IMR-90 (cell line): Measurements from ENCODE around the gene RAP1GAP. TPM values are rescaled to one million over a fixed set of nuclear protein-coding genes. Genes with fewer than 3 reads are reported as not detected.

ENCODE experiments used
- ATAC-seq: fragments of 200-7000 bp; cut with Tn5 transposase; 2 replicates; pipeline ENCODE4 v1.9.1; 2020; ENCODE audit warnings: low read depth, mild to moderate bottlenecking, moderate library complexity
- BruUV-seq: library from RNA; stranded (reverse); fragments of 400-500 nt; replicated peaks from 2 replicates; lab custom pipeline; 2021; lab: Mats Ljungman, UMichigan
- CTCF ChIA-PET: fragments of 300-600 bp; formaldehyde crosslinking; extraction: SDS; loops from one replicate; lab custom pipeline; 2021; ENCODE audit warnings: antibody characterized with exemption; lab: Yijun Ruan, JAX
- POLR2A ChIA-PET: fragments of 300-600 bp; sonication (Branson Sonifier 250); formaldehyde crosslinking; loops from one replicate; lab custom pipeline; 2022; ENCODE audit warnings: antibody characterized with exemption; ENCODE audit not compliant: unreplicated experiment; lab: Charles Lee
- DNase-seq: peaks from one replicate; pipeline ENCODE4 v3.0.0; 2013
- H2AFZ ChIP-seq: replicated peaks from 2 replicates; pipeline ENCODE3; 2013; ENCODE audit warnings: low read length, mild to moderate bottlenecking; ENCODE audit not compliant: poor library complexity
- H2AK5ac ChIP-seq: 2 replicates; pipeline ENCODE4 v1.6.1; 2013; ENCODE audit warnings: low read depth, low read length, inconsistent platforms
- H2AK9ac ChIP-seq: replicated peaks from 2 replicates; pipeline ENCODE3; 2013; ENCODE audit warnings: mild to moderate bottlenecking, low read depth, low read length, moderate library complexity; ENCODE audit not compliant: poor library complexity
- H2BK120ac ChIP-seq: 2 replicates; pipeline ENCODE4 v1.6.1; 2013; ENCODE audit warnings: low read depth, low read length, inconsistent platforms
- H2BK15ac ChIP-seq: 3 replicates; pipeline ENCODE4 v1.6.1; 2013; ENCODE audit warnings: low read depth, low read length, inconsistent platforms
- H2BK20ac ChIP-seq: 2 replicates; pipeline ENCODE4 v1.6.1; 2013; ENCODE audit warnings: low read depth, mild to moderate bottlenecking, inconsistent platforms, low read length, moderate library complexity
- H2BK5ac ChIP-seq: 2 replicates; pipeline ENCODE4 v1.6.1; 2013; ENCODE audit warnings: mild to moderate bottlenecking, low read depth, low read length, inconsistent platforms; ENCODE audit not compliant: poor library complexity, severe bottlenecking
- H3K14ac ChIP-seq: replicated peaks from 2 replicates; pipeline ENCODE4 v1.6.1; 2013; ENCODE audit warnings: low read depth, low read length, inconsistent platforms
- H3K18ac ChIP-seq: 2 replicates; pipeline ENCODE4 v1.6.1; 2013; ENCODE audit warnings: low read depth, low read length, control low read depth
- H3K23ac ChIP-seq: 2 replicates; pipeline ENCODE4 v1.6.1; 2013; ENCODE audit warnings: low read depth, low read length, inconsistent platforms
- H3K27ac ChIP-seq: 2 replicates; pipeline ENCODE4 v1.5.1; 2013; ENCODE audit warnings: mild to moderate bottlenecking, control low read depth, low read length; ENCODE audit not compliant: insufficient read depth
- H3K27me3 ChIP-seq: 2 replicates; pipeline ENCODE4 v1.6.1; 2013; ENCODE audit warnings: low read length; ENCODE audit not compliant: control insufficient read depth, insufficient read depth
- H3K36me3 ChIP-seq: 2 replicates; pipeline ENCODE4 v1.6.1; 2013; ENCODE audit warnings: low read length, mixed read lengths; ENCODE audit not compliant: control insufficient read depth, insufficient read depth
- H3K4ac ChIP-seq: 2 replicates; pipeline ENCODE4 v1.6.1; 2013; ENCODE audit warnings: low read depth, low read length, inconsistent platforms
- H3K4me1 ChIP-seq: 2 replicates; pipeline ENCODE4 v1.6.1; 2013; ENCODE audit warnings: low read length, mixed read lengths; ENCODE audit not compliant: control insufficient read depth, insufficient read depth
- H3K4me2 ChIP-seq: 2 replicates; pipeline ENCODE4 v1.6.1; 2013; ENCODE audit warnings: low read depth, mild to moderate bottlenecking, control low read depth, low read length, moderate library complexity
- H3K4me3 ChIP-seq: 2 replicates; pipeline ENCODE4 v1.5.1; 2013; ENCODE audit warnings: low read depth, mild to moderate bottlenecking, control low read depth, low read length, moderate library complexity; ENCODE audit not compliant: insufficient read depth
- H3K56ac ChIP-seq: 2 replicates; pipeline ENCODE4 v1.6.1; 2013; ENCODE audit warnings: low read length, inconsistent platforms; ENCODE audit not compliant: insufficient read depth; ENCODE audit errors: extremely low read depth
- H3K79me1 ChIP-seq, 2 experiments: 2 replicates each; pipeline ENCODE4 v1.6.1; 2013; ENCODE audit warnings: low read length in 2 of 2, inconsistent platforms in 1 of 2, low read depth in 1 of 2
- H3K9ac ChIP-seq: 2 replicates; pipeline ENCODE4 v1.6.1; 2013; ENCODE audit warnings: low read depth, low read length, control low read depth
- H3K9me1 ChIP-seq: 2 replicates; pipeline ENCODE4 v1.6.1; 2013; ENCODE audit warnings: low read length, inconsistent platforms; ENCODE audit not compliant: insufficient read depth
- H3K9me3 ChIP-seq: 2 replicates; pipeline ENCODE4 v1.6.1; 2013; ENCODE audit warnings: low read length; ENCODE audit not compliant: control insufficient read depth, insufficient read depth
- H4K20me1 ChIP-seq: 2 replicates; pipeline ENCODE4 v1.6.1; 2013; ENCODE audit warnings: low read length, inconsistent platforms; ENCODE audit not compliant: insufficient read depth
- H4K5ac ChIP-seq: 2 replicates; pipeline ENCODE4 v1.6.1; 2013; ENCODE audit warnings: mild to moderate bottlenecking, low read depth, low read length, control low read depth
- H4K8ac ChIP-seq, 2 experiments: 2 replicates each; pipeline ENCODE4 v1.6.1; 2013; ENCODE audit warnings: low read depth in 2 of 2, low read length in 2 of 2, control low read depth in 1 of 2, inconsistent platforms in 1 of 2
- H4K91ac ChIP-seq: 2 replicates; pipeline ENCODE4 v1.6.1; 2013; ENCODE audit warnings: low read depth, low read length, inconsistent platforms; ENCODE audit not compliant: insufficient read depth
- CHD1 ChIP-seq: IDR thresholded peaks from 2 replicates; pipeline ENCODE4 v1.6.1; 2012; ENCODE audit warnings: low read depth, low read length, improper control_type of control experiment
- FOS ChIP-seq: fragments of 150-350 bp; IDR thresholded peaks from 2 replicates; pipeline ENCODE4 v1.6.1; 2016; ENCODE audit warnings: low read depth, low read length
- MAFK ChIP-seq: IDR thresholded peaks from 2 replicates; pipeline ENCODE4 v1.6.1; 2012; ENCODE audit warnings: low read depth, low read length, improper control_type of control experiment
- MAZ ChIP-seq: IDR thresholded peaks from 2 replicates; pipeline ENCODE4 v1.6.1; 2012; ENCODE audit warnings: low read depth, mild to moderate bottlenecking, low read length, improper control_type of control experiment, moderate library complexity, borderline replicate concordance
- POLR2A ChIP-seq: IDR thresholded peaks from 2 replicates; pipeline ENCODE4 v1.6.1; 2012; ENCODE audit warnings: mild to moderate bottlenecking, low read depth, low read length
- RCOR1 ChIP-seq: IDR thresholded peaks from 2 replicates; pipeline ENCODE4 v1.6.1; 2012; ENCODE audit warnings: mild to moderate bottlenecking, low read length, improper control_type of control experiment; ENCODE audit not compliant: insufficient replicate concordance
- WGBS, 2 experiments: methylation state at CpG; one replicate each; pipeline versions ENCODE4 v1.1.5 to v1.1.7; 2013; ENCODE audit warnings: missing lambda C conversion rate in 2 of 2; ENCODE audit not compliant: insufficient read length in 1 of 2; ENCODE audit errors: extremely low coverage in 2 of 2; 5-methylcytosine and 5-hydroxymethylcytosine counted together
- dilution Hi-C: fragments of 300-500 bp; cut with HindIII; formaldehyde crosslinking; loops from one replicate; pipeline ENCODE4 v1.14.3; 2018; ENCODE audit warnings: low sequenced_read_pairs; ENCODE audit not compliant: unreplicated experiment
- in situ Hi-C: fragments of 300-500 bp; cut with MboI; formaldehyde crosslinking; loops from 3 replicates; pipeline ENCODE4 v1.14.3; 2019; ENCODE audit warnings: low sequenced_read_pairs, inconsistent platforms, mixed read lengths
- intact Hi-C: fragments of 100-400 bp; cut with micrococcal nuclease; formaldehyde crosslinking; loops from 2 replicates; pipeline ENCODE4 v1.10.0; 2022
- polyA plus RNA-seq, 3 experiments: library from polyadenylated mRNA; depleted of rRNA; stranded (reverse); fragments of >200 nt; gene quantifications; 2 replicates each; pipeline ENCODE4 v1.2.3, GENCODE V29; 2012; ENCODE audit warnings: low replicate concordance in 1 of 3
- total RNA-seq: library from RNA; depleted of rRNA; stranded (reverse); fragments of >200 nt; gene quantifications from 2 replicates; pipeline ENCODE4 v1.2.3, GENCODE V29; 2012

Gene RAP1GAP
- total and polyA plus RNA-seq, 2 of the 4 experiments (the other 2 are of a cell fraction): under 0.01 to 0.10 TPM

DNA sequence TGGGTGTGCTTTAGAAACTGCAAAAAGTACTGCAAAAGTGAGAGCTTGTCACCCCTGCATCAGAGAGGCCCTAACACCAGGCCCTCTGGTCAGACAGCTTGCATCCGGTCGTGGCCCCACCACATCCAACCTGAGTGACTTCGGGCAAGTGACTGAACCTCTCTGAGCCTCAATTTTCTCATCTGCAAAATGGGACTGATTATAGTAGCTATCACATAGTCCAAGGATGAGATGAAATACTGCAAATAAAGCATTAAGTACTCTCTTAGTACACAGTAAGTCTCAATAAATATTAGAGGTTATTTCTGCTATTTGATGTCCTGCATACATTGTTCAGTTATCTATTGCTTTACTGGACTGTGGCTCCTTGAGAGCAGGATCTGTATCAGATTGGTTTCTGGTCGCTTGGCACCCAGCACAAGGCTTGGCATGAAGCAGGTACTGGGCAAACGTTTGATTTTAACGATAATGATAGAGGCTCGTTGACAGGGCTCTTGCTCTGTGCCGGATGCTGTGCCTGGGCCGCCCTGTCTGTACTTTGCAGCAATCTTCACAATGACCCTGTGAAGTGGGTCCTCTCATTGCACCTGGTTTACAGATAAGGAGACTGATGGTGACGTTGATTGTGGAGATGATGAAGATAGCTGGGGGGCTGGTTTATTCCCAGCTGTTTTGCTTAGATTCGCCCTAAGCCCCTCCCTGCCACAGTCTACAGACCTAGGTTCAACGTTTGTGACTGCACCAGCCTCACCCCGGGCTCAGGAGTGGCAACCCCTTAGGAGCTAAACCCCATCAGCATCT lies 43.6 kb downstream of the RAP1GAP start:
- Histone ChIP-seq H2BK5ac (no peak overlapping the region), H3K4me3 (no peak overlapping the region), H4K8ac (no peak overlapping the region), H3K9me1 (0 out of 2 replicates have a peak, but pooled peaks cover 3% of the 10 kb centered on the region), H3K27ac (no peak overlapping the region), H4K5ac (no peak overlapping the region), H4K20me1 (no peaks in the 10 kb centered on the region), H2BK15ac (no peak overlapping the region), H3K56ac (no peak overlapping the region), H3K4me2 (no peak overlapping the region), H3K9me3 (no peaks in the 10 kb centered on the region), H3K79me1 (no peaks in the 10 kb centered on the region), H3K36me3 (no peaks in the 10 kb centered on the region), H3K27me3 (peaks cover 70% of the 10 kb centered on the region), H2AK5ac (no peak overlapping the region), H3K14ac (no peak overlapping the region), H2BK20ac (no peak overlapping the region), H2AFZ (no peak overlapping the region), H3K23ac (no peak overlapping the region), H3K9ac (no peak overlapping the region), H3K4ac (no peak overlapping the region), H3K18ac (no peak overlapping the region), H3K4me1 (no peaks in the 10 kb centered on the region), H2AK9ac (no peak overlapping the region), H2BK120ac (no peak overlapping the region), H4K91ac (no peak overlapping the region)
- dilution Hi-C loops: no loop called here
- no TSS peak for BruUV-seq
- ChIA-PET CTCF (no interaction called here), POLR2A (no interaction called here)
- in situ Hi-C loops: no loop called here
- TF ChIP-seq CHD1 (no peak), FOS (no peak), MAZ (no peak), MAFK (no peak), RCOR1 (no peak), POLR2A (no peak)
- ATAC-seq (no peak), DNase-seq (no peak)
- intact Hi-C loops: no loop called here
- 67% methylated on average over 4 of the region's 13 CpGs; no CpG with 5 or more reads in 1 of the 2 experiments for WGBS, 2 experiments
